GM21723 (cell line): Measurements from ENCODE around the gene DUSP6.

Source experiments
- ATAC-seq: cut with Tn5 transposase; IDR thresholded peaks from one replicate; pipeline ENCODE4 v1.9.1; 2021; ENCODE audit warnings: mild to moderate bottlenecking, moderate library complexity; ENCODE audit not compliant: unreplicated experiment

DUSP6 gene

GRCh38 chr12:89334548-89335169 is 17.6 kb downstream of the DUSP6 start:
- ATAC-seq: no peak

- ATAC-seq: no peak
Observed at GRCh38 chr12:89333564-89334252, 18.6 kb downstream of the DUSP6 start.

- ATAC-seq: no peak
Observed at GRCh38 chr12:89328151-89329030, 23.9 kb downstream of the DUSP6 start.

GRCh38 chr12:89327486-89328094 is 24.7 kb downstream of the DUSP6 start:
- no peak for ATAC-seq

GRCh38 chr12:89326239-89327040 is 25.9 kb downstream of the DUSP6 start:
- no peak for ATAC-seq

GRCh38 chr12:89325495-89325894 is 26.8 kb downstream of the DUSP6 start:
- no peak for ATAC-seq

- no peak for ATAC-seq
Observed at GRCh38 chr12:89324437-89324836, 27.9 kb downstream of the DUSP6 start.

- no peak for ATAC-seq
Observed at GRCh38 chr12:89323568-89324218, 28.6 kb downstream of the DUSP6 start.

GRCh38 chr12:89320735-89321134 is 31.6 kb downstream of the DUSP6 start:
- no peak for ATAC-seq

GRCh38 chr12:89319606-89320005 is 32.7 kb downstream of the DUSP6 start:
- ATAC-seq: no peak

GRCh38 chr12:89319122-89319521 is 33.2 kb downstream of the DUSP6 start:
- no peak for ATAC-seq

GRCh38 chr12:89316705-89317139 is 35.6 kb downstream of the DUSP6 start:
- no peak for ATAC-seq

- ATAC-seq: no peak
Observed at GRCh38 chr12:89314060-89314761, 38.1 kb downstream of the DUSP6 start.

- no peak for ATAC-seq
Observed at GRCh38 chr12:89311703-89312293, 40.5 kb downstream of the DUSP6 start.

- no peak for ATAC-seq
Observed at GRCh38 chr12:89309815-89310214, 42.5 kb downstream of the DUSP6 start.

GRCh38 chr12:89309440-89309802 is 42.9 kb downstream of the DUSP6 start:
- ATAC-seq: no peak

GRCh38 chr12:89307474-89308253 is 44.6 kb downstream of the DUSP6 start:
- ATAC-seq: no peak

GRCh38 chr12:89306827-89307473 is 45.4 kb downstream of the DUSP6 start:
- ATAC-seq: no peak
